Transverse colon (tissue), 3 donors: Measurements from ENCODE around the gene BACE2.

ENCODE experiments used
- CTCF ChIP-seq, 5 experiments: fragments of 200-600 bp in 3 of 5; fragments of 450-650 bp in 2 of 5; sonication (generic) in 3 of 5; IDR thresholded peaks; 1 replicate in 2 of 5; 2 replicates in 3 of 5; pipeline ENCODE4 v1.5.1; 2016 to 2017; ENCODE audit warnings: antibody characterized with exemption in 5 of 5, inconsistent platforms in 3 of 5, mild to moderate bottlenecking in 2 of 5, moderate library complexity in 1 of 5
- EP300 ChIP-seq: sonication (generic); formaldehyde crosslinking; IDR thresholded peaks from one replicate; pipeline ENCODE4 v1.6.1; 2017; ENCODE audit warnings: antibody characterized with exemption, low read depth
- POLR2A ChIP-seq: fragments of 450-650 bp; IDR thresholded peaks from one replicate; pipeline ENCODE4 v1.6.1; 2016; ENCODE audit warnings: antibody characterized with exemption, mild to moderate bottlenecking, moderate library complexity

GRCh38 chr21:41235201-41235600, 67.2 kb downstream of the BACE2 start:
- TF ChIP-seq EP300 (no peak), CTCF (IDR thresholded peaks at IDR 0.05) (no peak), POLR2A (no peak)
